Non-pigmented ciliary epithelial cell (primary cell): ENCODE measurements around the gene TNFSF8.

Experiments
- DNase-seq: peaks from one replicate; pipeline ENCODE4 v3.0.0-alpha.2; 2010; ENCODE audit warnings: low read depth

TNFSF8 gene

DNA sequence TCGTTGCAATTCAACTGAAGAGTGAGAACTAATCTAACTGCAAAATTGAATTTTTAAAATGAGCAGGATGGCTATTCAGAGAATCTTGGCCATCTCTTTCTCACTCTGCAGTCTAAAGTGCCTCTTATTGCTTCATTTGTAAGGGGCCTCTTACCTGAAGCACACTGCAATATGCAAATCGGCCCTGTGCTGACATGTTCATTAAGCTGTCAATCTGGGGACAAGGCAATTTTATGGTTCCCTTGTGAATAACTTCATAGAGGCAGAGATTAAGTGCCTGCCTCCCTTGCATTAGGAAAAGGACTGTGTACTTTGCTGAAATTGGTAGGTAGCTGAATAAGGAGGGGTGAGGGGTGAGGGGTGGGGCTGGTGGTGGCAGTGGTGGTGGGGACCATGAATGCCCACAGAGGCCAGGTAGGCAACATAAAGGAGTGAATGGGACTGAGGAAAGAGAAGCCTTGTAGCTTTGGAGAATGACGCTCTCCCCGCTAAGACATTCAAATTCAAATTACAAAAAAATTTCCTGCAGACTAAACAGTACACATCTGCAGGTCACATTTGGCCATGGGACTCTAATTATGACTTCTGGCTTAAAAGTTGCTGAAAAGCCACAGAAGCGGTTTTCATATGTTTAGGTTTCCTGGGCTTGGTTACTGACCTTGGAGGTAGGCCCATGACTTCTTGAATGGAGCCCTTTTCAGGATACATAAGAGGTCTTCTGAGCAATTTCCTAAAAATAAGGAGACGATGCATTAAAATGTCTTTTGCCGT is 25.0 kb downstream of the TNFSF8 start:
- DNase-seq: no peak

GRCh38 chr9:114902786-114903524 is 27.4 kb downstream of the TNFSF8 start:
- no peak for DNase-seq

DNA sequence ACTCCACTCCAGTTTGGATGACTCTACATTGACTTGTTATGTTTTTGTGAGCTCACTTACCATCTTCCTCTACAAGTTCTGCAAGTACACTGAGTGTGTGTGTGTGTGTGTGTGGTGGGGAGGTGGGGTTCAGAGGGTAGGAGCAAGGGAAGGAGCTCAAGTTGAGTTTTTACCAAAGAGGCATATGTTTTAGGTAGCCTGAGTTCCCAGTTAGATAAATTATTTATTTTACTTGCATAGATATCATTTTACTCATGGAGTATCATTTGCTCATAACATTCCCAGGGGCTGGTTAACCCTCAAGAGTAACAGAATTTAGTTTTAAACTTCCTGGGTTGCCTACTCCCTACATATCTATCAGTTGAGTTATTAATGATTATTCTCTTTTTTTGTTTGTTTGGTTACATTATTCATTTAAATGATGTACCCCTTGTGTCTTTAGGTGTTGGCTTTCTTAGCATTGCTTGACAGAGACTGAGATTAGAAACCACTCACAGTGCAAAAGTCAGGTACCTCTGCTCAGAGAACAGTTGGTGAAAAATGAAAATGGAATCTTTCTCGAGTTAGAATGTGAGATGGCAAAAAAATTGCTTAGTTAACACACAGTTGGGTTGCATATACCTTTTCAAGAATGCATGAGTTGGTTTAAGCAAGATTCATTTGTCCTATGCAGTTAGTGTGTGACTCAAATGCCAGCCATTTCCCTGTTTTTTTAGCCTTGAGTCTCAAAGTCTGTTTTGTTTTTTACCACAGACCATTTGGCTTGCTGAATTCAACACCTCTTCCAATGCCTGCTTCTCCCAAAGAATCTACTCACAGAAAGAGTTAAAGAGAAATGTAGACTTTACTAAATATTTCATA is 29.2 kb downstream of the TNFSF8 start:
- no peak for DNase-seq

GRCh38 chr9:114899995-114900394 is 30.4 kb downstream of the TNFSF8 start:
- DNase-seq: no peak

DNA sequence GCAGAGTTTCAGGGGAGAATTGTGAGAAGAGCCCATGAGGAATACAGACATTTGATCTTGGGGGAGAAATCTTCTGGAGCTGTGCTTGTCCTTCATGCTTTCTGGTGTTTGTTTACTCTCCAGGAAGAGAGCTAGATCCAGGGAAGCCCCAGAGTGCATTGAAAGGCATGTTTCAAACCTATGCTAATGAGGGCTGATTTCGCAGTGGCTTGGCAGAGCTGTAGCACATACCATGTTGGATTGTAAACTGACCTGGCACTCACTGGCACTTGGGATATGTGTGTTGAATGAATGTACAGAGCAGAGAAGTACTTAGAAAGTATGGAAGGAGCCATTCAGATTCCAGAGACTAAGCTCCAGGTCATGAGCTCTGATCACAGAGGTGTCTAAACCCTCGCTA is 30.9 kb downstream of the TNFSF8 start:
- no peak for DNase-seq

DNA sequence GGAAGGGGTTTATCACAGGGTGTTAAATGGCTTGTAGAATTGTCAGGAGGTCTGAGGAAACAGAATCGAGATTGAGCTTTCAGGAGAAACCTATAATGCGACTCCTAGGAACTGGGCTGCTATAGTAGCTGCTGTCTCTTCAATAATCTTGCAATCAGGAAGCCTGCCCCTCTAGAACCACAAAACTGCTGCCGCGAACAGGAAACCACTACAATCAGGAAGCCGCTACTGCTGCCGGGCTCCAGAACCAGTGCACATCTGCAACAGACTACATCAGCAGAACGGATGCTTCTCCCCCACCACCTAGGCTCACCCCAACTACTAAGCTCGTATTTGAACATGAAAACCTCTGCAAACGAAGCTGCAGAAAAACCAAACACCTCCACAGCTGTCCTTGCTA is 31.6 kb downstream of the TNFSF8 start:
- DNase-seq: no peak

DNA sequence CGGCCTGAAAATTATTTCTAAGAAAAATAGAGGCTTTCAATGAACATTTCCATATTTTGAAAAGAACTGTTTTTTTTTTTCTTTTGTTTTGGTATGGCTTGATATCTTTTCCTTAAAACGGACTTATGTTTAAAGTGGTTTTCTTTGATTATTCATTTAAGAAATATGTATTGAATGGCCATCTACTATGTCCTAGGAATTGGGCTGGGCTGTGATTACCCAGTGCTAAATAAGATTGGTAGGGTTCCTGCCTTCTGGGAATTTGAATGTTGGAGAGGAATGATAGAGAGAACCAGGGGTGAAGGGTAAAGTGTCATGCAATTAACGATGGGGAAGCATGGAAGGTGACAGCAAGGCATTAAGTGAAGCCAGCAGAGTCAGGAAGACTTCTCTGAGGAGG is 33.2 kb downstream of the TNFSF8 start:
- DNase-seq: no peak

GRCh38 chr9:114896344-114896743 is 34.0 kb downstream of the TNFSF8 start:
- DNase-seq: no peak

- DNase-seq: no peak
Measured at GRCh38 chr9:114895521-114895991, 34.8 kb downstream of the TNFSF8 start.

DNA sequence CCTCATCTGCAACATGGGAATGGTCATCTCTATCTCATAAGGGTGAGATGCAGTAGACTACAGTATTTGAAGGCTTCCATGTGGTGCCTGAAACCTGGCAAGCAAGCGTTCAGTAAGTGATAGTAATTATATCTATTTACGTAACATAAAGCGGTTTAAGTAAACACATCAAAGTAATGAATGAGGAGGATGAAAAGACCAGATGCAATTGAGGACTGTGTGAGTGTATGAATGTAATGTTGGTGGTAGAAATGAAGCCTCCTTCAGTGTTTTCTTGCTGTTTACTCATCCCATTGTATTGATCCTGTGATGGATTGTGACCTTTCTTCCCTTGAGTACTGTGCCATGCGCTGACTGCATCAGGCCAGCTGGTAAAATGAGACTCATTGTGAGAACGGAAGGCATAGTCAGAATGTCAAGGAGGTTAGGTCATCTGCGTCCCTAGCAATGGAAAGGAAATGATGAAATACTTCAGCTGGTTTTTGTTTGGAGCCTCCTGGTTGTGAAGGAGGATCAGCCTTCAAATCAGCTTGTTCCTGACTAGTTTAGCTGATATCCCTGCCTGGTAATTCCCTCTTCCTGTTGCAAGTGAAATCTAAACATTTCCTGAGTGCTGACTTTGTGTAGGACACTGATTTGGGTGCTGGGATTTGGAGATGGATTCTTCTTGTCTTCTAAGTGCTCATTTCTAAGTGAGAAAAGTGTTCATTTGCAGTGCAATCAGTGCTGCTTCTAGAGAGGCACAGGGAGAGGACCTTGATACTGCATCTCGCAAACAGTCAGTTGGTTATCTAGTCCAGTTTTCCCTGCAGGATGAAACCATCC is 35.6 kb downstream of the TNFSF8 start:
- DNase-seq: peak; percentile 92

- DNase-seq: no peak
Measured at GRCh38 chr9:114894206-114894605, 36.2 kb downstream of the TNFSF8 start.

DNA sequence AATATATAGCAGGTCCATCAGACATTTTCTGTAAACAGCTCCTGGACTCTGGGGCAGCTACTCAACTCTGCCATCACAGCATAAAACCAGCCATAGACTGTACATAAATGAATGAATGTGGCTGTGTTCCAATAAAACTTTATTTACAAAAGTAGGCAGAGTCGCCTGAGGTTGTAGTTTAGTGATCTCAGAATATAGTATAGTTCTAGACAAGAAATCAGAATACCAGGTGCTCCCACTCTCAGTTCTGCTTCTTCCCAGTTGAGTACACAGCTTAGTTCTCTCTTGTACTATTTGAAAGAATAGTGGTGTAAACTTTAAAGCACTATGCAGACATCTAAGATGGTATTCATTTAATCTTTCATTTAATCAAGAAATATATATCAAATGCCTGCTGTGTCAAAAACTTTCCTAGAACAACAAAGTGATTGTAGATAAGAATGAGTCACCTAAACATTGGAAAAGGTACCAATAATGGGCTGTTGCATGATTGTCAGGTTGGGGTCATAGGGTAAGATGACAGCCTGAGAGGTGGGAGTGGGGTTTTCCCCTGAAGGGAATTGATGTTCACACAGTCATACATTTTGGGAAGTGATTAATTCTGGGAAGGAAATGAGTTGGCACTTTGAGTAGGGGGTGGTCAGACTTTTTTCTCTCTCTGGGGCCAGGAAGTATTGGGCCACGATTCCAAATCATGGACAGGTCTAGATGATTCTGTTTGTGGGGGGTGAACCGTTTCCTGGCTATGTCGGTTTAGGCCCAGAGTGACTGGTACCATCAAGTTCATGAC is 37.0 kb downstream of the TNFSF8 start:
- DNase-seq: no peak

DNA sequence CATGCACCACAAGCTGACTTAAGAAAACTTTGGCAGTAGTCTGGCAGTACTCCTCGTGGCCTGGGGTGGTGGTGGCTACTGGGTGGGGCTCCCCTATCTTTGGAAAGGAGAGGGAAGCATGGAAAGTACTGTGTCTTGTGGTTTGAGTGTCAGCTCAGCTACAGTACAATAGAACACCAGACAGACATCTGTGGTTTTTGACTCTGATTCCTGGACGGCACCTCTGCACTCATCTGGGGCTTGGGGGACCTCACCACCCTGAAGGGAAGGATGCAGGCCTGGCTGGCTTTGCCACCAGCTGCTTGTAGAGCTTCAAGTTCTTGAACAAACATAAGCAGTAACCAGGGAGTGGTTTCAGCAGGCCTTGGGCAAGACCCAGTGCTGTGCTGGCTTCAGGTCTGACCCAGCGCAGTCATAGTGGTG is 40.6 kb downstream of the TNFSF8 start:
- DNase-seq: no peak

- DNase-seq: no peak
Measured at GRCh38 chr9:114888607-114889006, 41.8 kb downstream of the TNFSF8 start.

DNA sequence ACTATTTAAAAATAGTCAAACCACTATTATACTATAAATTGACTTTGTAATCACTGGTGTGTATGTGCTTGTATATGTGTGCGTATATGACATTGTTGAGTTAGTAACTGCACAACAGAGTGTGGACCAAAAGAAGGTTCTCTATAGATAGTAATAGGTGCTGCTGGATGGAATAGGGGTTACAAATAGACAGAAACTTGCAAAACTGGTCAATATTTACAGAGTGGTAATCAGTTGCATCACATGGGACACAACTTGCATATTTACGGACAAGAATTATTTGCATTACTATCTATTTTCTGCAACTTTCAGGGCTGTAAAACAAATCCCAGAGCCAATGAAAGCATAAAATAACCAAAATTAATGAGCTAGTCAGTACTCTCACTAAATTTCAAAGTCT is 42.4 kb downstream of the TNFSF8 start:
- DNase-seq: no peak

DNA sequence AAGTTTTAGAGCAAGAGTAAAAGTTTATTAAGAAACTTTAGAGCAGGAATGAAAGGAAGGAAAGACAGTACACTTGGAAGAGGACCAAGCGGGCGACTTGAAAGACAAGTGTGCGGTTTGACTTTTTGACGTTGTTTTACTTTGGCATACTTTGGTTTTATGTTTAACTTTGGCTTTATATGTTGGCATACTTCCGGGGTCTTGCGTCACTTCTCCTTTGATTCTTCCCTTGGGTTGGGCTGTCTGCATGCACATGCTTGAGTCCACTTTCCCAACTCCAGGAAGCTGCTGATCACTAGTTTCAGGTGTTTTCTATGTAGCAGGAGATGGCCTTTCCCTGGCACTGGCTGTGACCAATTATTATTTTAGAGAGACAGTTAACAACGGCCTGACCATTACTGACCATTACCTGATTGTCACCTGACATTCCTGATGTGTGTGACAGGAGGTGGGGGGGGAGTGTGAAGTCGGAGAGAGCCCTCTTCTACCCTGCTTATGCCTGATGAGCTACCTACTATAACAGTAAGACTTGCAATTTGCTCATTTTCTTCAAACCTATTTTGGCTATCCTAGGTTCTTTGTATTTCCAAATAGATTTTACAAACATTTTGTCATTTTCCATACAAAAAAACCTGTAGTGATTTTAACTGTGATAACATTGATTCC is 45.5 kb downstream of the TNFSF8 start:
- no peak for DNase-seq

DNA sequence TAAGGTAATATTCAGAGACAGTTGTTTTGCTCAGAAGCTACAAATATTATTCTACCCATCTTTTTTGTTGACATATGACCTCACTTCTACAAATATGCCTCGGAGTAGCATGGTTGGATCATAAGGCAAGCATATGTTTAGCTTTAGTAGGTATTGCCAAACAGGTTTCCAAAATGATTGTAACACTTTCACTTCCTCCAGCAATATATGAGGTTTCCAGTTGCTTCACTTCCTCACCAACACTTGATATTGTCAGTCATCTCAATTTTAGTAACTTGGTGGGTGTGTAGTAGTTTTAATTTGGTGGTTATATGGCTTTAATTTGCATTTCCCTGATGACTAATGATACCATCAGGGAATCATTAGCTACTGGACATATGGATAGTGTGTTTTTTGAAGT is 46.7 kb downstream of the TNFSF8 start:
- DNase-seq: no peak

GRCh38 chr9:114880291-114880745 is 50.1 kb downstream of the TNFSF8 start:
- DNase-seq: no peak

DNA sequence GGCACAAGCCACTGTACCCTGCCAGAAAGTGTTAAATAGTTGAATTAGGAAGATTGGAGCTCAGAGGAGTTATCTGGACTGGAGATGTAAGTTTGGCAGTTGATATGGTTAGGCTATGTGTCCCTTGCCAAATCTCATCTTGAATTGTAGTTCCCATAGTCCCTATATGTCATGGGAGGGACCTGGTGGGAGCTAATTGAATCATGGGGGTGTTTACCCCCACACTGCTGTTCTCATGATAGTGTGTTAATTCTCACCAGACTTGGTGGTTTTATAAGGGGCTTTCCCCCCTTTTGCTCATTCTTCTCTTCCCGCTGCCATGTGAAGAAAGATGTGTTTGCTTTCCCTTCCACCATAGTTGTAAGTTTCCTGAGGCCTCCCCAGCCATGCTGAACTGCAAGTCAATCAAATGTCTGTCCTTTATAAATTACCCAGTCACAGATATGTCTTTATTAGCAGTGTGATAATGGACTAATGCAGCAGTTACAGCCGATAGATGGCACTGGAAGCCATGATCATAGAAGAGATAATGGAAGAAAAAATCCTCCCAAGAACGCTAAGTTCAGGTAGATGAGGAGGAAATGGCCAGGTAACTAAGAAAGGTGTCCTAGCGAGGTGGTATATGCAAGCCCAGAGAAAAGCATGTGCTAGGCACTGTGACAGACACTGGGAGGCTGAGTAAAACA is 51.4 kb downstream of the TNFSF8 start:
- no peak for DNase-seq

DNA sequence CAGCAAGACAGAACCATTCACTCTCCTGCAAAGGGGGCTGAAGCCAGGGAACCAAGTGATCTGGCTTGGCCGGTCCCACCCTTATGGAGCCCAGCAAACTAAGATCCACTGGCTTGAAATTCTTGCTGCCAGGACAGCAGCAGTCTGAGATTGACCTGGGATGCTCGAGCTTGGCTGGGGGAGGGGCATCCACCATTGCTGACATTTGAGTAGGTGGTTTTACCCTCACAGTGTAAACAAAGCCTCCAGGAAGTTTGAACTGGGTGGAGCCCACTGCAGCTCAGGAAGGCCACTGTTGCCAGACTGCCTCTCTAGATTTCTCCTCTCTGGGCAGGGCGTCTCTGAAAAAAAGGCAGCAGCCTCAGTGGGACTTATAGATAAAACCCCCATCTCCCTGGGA is 60.5 kb downstream of the TNFSF8 start:
- DNase-seq: no peak
